Mammary epithelial cell (primary cell): ENCODE measurements around the gene ZBTB20.

Experiments used
- CTCF ChIP-seq, 2 donors: IDR thresholded peaks in 1 of 2; conservative IDR thresholded peaks in 1 of 2; 2 replicates each; pipeline ENCODE4 v1.5.1; 2011 to 2012; ENCODE audit warnings: inconsistent platforms in 2 of 2, low read length in 2 of 2, mild to moderate bottlenecking in 2 of 2, control low read depth in 1 of 2, low read depth in 1 of 2; ENCODE audit not compliant: insufficient read depth in 1 of 2; ENCODE audit errors: extremely low read depth in 1 of 2
- EZH2 ChIP-seq: IDR thresholded peaks from 2 replicates; pipeline ENCODE4 v1.6.1; 2012; ENCODE audit warnings: low read length, inconsistent platforms, borderline replicate concordance

GRCh38 chr3:114299941-114300624 is 847.0 kb downstream of the ZBTB20 start:
- TF ChIP-seq EZH2 (no peak), CTCF (conservative IDR thresholded peaks at IDR 0.05 in 1 of 2, IDR thresholded peaks at IDR 0.05 in 1 of 2; ENCODE audit: extremely low read depth in 1 of 2, insufficient read depth in 1 of 2, low read depth in 1 of 2, low read length in 2 of 2) (no peak)
